Measurements from ENCODE around the gene KRTAP13-1. TPM values are rescaled to one million over a fixed set of nuclear protein-coding genes. Genes with fewer than 3 reads are reported as not detected.

Gene KRTAP13-1, protein sequence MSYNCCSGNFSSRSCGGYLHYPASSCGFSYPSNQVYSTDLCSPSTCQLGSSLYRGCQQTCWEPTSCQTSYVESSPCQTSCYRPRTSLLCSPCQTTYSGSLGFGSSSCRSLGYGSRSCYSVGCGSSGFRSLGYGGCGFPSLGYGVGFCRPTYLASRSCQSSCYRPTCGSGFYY
- not detected for total RNA-seq
- long read RNA-seq = 0 reads

DNA sequence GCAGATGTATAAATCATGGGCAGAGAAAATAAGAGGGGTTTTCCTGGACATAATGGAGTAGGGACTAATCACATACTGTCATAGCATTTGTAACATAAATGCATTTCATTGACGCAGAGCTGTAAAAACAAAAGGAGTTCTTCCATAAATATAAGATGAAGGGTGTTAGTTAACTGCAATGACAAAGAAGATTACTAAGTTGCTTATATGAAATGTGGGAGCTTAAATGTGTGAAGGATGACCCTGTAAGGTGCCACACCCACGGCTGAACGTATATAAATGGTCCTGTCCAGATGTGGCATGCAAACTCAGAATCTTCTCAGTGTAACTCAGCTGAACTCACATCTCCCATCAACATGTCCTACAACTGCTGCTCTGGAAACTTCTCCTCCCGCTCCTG, at the start of gene KRTAP13-1:
Gene KRTAP13-1 (plus strand): TSS at position 301 of the 400 bp plus-strand sequence. CDS start 56 bp downstream, at position 357.
- intact Hi-C loops (cut with DNase I) = no loop called here
- ATAC-seq (no peak), DNase-seq (ENCODE audit: missing footprints) (no peak)

DNA sequence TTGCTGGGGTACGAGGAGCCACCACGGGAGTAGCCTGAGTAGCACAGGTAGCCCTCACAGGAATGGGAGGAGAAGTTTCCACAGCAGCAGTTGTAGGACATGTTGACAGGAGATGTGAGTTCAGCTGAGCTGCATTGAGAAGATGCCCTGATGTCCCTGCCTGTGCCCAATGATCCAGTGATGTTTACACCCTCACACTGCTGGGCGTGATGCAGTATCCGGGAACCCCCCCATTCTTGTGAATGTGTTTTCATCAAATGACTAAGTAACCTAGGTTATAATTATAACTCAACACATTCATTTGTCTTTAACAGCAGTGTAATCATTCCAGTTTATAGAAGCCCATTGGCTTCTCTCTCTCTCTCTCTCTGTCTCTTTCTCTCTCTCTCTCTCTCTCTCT, 47.3 kb upstream of the KRTAP13-1 start, which contains the start of gene KRTAP23-1:
Gene KRTAP23-1 (minus strand): TSS at position 101 of the 400 bp plus-strand sequence. CDS start 0 bp downstream, at position 101.
- intact Hi-C loops (cut with DNase I) = loop anchor here (10.0 kb wide), 1 partner anchor 386 kb away; no protein-coding TSS in a partner anchor
- no peak for DNase-seq (ENCODE audit: missing footprints)
- ATAC-seq = no peak

DNA sequence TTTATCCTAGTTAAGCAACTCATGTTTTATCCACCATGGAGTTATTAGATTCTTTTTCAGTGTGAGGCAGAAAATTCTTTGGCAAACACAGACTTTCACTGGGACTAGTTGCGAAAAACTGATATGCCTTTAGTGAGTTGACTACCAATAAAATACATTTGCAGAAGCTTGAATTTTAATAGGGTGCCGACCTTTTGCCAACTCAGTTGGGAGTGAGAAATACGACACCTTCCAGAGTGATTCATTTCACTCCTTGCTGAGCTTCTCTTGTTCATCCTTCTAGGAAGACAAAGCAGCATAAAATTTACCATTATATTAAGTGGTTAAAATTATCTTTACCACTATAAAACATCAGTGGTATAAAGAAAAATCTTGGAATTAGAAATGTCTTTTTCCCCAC, 46.3 kb upstream of the KRTAP13-1 start:
- ATAC-seq (no peak), DNase-seq (ENCODE audit: missing footprints) (no peak)
- intact Hi-C loops (cut with DNase I) = loop anchor here (10.0 kb wide), 1 partner anchor 385 kb away; no protein-coding TSS in a partner anchor

DNA sequence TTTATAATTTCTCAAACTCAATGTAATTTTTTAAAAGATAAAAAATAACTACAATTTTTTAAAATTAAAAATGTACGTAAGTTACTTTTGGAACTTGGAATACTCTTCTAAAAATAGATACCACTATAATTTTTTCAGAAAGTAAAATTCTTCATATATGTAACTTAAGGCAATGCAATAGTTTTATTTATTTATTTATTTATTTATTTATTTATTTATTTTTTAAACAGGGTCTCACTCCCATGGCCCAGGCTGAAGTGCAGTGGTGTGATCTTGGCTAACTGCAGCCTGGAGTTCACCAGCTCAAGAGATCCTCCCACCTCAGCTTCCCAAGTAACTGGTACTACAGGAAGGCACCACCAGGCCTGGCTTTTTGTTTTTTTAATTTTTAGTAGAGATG, 44.3 kb upstream of the KRTAP13-1 start:
- ATAC-seq (no peak), DNase-seq (ENCODE audit: missing footprints) (no peak)
- intact Hi-C loops (cut with DNase I) = no loop called here

DNA sequence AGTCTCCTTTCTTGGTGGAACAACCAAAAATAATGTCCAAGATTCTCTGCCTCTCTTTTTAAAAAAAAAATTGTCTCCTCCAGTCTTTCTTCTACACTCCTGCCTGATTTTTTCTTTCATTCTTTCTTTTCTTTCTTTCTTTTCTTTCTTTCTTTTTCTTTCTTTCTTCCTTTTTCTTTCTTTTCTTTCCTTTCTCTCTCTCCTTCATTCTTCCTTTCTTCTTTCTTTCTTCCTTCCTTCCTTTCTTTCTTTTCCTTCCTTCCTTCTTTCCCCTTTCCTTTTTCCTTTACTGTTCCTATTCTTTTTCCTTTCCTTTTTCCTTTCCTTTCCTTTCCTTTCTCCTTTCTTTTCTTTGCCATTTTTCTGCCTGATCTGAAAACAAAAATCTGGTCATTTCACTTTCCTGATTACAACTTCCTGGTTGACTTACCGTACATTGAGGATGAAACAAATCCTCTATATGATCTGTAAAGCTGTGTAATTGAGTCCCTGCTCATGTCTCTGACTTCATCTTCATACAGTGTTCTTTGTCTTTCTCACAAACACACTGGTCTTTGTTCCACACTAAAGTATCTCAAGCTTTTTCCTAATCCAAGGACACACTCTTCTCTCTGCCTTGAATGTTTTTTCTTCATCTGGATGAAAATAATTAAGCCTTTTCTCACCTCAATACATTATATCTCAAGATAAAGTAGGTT, 41.4 kb upstream of the KRTAP13-1 start:
- ATAC-seq (no peak), DNase-seq (ENCODE audit: missing footprints) (no peak)
- intact Hi-C loops (cut with DNase I) = no loop called here

DNA sequence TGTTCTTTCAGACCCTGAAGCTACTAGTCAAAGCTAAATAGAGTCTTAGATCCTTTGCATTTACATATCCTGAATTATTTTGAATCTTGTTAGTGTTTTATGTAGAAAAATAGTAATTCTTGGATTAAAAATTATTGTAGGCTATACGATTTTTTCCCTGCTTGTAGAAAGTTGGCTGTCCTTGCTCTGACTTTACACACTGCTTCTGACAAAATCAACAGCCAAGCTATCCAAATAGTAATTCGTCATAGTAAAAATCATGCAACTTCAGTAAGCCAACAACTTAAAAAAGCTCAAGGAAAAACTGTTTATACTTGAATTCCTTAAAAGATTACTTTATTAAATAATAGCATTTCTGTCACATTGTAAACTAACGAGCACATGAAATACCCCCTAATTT, 39.9 kb upstream of the KRTAP13-1 start:
- intact Hi-C loops (cut with DNase I) = no loop called here
- DNase-seq (ENCODE audit: missing footprints) = no peak
- no peak for ATAC-seq

DNA sequence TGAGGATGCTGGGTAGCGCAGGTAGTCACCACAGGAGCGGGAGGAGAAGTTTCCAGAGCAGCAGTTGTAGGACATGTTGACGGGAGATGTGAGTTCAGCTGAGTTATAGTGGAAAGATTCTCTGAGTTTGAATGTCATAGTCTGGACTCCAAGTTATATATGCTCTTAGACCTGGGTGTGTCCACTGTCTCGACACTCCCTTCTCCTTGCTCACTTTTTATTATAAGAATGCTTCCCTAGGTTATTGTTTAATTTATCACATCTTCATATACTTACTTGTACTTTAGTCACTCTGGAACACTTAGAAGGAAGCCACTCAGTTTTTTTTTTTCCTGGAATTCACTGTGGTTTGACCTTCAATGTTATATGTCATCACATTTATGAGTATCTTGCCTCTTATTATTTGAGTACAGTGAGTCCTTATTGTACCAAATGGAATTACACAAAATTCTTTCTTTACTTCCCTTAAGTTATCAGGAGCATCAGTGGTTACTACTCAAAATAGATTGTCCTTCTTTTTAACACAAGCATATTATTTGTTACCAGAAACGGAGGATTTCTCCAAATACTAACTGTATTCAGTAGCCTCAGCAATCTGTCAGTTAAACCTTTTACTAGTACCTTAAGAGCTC, 23.6 kb upstream of the KRTAP13-1 start, which contains the start of gene KRTAP13-2:
Gene KRTAP13-2 (minus strand): TSS at position 133 of the 632 bp plus-strand sequence. CDS start 58 bp downstream, at position 75.
- intact Hi-C loops (cut with DNase I) = no loop called here
- ATAC-seq (no peak), DNase-seq (ENCODE audit: missing footprints) (no peak)

DNA sequence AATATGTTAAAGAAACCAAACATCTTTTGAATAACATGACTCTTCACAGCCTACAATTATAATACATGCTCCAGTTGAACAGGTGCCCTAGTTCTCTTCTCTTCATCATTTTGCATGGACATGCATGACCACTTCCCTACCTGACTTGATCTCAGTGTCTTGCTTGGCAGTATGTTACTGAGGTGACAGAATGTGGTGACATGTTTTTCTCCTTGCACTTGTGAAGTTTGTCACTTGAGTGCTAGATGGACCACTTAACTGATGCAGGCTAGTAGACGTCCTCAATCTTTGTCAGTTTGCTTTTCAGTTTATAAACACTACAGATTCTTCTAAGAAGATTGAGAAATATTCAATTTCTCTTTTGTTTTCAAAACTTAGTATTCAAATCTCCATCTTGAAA, 13.6 kb upstream of the KRTAP13-1 start:
- ATAC-seq (no peak), DNase-seq (ENCODE audit: missing footprints) (no peak)
- intact Hi-C loops (cut with DNase I) = no loop called here

DNA sequence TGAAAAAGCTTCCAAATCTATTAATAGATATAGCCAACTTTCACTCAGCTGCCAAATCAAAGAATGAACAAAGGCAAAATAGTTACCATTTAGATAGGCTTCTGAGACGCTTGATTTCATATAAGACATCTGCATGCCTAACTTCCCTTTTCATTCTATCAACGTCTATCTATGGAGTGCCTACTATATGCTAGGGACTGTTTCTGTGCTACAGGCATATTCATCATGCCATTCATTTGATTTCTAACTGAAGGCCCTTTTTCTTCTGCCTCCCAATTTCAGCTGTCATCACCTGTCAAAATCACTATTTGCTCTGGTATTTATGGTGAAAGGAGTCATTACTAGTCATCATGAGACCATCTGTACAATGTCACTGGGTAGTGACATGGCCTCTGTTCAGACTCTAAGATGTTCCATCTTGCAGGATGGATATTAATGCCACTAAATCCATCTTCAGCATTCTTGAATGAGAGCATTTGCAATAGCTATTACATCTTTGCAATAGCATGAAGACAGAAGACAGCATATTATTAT, 4.3 kb upstream of the KRTAP13-1 start:
- intact Hi-C loops (cut with DNase I) = no loop called here
- DNase-seq (ENCODE audit: missing footprints) (no peak), ATAC-seq (no peak)

DNA sequence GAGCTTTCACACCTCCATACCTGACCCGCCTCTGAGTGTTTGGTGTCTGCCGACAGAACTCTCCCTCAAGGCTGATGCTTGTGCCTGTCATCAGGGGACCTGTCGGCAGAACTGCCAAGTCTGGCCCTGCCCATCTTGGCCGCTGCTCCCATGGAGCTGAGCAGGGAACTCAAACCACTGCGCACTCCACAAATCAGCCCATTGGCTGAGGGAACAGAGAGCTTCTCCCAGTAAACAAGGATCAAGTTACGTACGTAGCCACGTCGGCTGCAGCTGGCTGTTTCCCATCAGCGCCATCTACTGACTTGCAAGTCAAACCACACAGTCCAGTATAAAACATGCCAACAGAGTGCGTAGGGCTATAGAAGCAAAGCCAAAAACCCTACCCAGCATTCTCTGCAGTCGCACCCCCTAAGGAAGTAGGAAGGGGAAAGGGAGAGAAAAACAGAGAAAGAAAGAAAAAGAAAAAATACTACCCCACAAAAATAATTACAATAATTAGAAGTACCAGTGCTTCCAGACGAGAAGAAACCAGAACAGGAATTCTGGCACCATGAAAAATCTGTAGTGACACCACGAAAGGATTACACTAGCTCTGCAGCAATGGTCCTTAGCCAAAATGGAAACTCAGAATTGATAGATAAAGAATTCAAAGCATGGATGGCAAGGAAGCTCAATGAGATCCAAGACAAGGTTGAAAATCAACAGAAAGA, 13.1 kb downstream of the KRTAP13-1 start:
- ATAC-seq (peak; percentile 67), DNase-seq (ENCODE audit: missing footprints) (no peak)
- intact Hi-C loops (cut with DNase I) = no loop called here

DNA sequence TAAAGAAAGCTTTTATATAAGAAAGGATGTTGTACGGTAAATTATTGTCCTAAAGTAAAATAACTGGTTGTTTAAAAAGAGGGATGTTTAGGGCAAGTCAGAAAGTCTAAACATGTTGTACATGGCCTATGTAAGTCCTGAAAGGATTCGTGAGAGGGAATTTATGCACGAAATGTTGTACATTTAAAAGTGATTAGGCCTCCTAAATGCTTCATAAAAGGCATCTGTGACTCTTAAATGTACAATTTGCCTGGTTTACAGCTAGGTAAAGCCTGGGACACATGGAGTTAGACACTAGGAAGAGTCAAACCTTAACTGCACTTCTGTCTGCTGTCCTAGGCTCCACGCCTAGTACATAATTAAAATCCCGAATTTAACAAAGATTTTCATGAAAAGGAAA, 20.2 kb downstream of the KRTAP13-1 start:
- no peak for DNase-seq (ENCODE audit: missing footprints)
- intact Hi-C loops (cut with DNase I) = no loop called here

DNA sequence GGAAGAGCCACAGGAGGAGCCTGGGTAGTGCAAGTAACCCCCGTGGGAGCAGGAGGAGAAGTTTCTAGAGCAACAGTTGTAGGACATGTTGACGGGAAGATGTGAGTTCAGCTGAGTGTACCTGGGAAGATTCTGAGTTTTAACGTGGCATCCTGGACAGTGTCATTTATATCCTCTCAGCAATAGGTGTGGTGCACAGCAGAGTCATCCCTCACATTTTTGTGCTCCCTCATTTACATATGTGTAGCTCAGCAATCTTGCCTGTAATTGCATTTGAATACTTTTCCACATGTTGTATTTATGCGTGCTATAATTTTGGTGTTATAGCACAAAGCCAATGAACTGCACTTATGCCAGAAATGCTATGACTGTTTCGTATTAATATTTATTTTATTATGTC, 30.0 kb downstream of the KRTAP13-1 start, which contains the start of gene KRTAP13-3:
Gene KRTAP13-3 (minus strand): TSS at position 101 of the 400 bp plus-strand sequence. CDS start 14 bp downstream, at position 87.
- DNase-seq (ENCODE audit: missing footprints) = no peak
- intact Hi-C loops (cut with DNase I) = no loop called here
- no peak for ATAC-seq

More for the DNA sequence above, 20.2 kb downstream of the KRTAP13-1 start:
- no peak for ATAC-seq

DNA sequence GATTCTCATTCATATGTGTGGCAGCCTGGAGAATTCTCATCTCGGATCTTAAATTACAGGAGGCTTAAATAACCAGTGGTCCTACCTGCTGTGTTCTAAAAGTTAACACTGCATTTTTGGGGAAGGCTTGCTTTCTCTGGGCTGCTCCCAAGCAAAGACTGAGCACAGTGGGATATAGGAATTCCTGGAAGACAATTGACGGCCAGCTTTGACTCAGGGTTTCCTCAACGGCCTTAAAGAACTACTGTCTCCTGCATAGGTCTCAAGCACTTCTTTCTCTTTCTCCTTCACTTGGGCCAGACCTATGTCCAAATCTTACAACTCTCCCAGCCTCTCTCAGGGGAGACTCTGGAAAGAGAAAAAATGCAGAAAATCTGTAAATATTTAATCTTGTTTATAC, 30.9 kb downstream of the KRTAP13-1 start:
- intact Hi-C loops (cut with DNase I) = no loop called here
- no peak for DNase-seq (ENCODE audit: missing footprints)
- no peak for ATAC-seq

DNA sequence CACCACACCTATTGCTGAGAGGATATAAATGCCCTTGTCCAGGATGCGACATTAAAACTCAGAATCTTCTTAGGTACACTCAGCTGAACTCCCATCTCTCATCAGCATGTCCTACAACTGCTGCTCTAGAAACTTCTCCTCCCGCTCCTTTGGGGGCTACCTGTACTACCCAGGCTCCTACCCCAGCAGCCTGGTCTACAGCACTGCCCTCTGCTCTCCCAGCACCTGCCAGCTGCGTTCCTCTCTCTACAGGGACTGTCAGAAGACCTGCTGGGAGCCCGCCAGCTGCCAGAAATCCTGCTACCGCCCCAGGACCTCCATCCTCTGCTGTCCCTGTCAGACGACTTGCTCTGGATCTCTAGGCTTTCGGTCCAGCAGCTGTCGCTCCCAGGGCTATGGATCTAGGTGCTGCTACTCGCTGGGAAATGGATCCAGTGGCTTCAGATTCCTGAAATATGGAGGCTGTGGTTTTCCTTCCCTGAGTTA, 34.4 kb downstream of the KRTAP13-1 start, which contains the start of gene KRTAP13-4:
Gene KRTAP13-4 (plus strand): TSS at position 51 of the 486 bp plus-strand sequence. CDS start 56 bp downstream, at position 107.
- ATAC-seq = no peak
- DNase-seq (ENCODE audit: missing footprints) = no peak
- intact Hi-C loops (cut with DNase I) = no loop called here

DNA sequence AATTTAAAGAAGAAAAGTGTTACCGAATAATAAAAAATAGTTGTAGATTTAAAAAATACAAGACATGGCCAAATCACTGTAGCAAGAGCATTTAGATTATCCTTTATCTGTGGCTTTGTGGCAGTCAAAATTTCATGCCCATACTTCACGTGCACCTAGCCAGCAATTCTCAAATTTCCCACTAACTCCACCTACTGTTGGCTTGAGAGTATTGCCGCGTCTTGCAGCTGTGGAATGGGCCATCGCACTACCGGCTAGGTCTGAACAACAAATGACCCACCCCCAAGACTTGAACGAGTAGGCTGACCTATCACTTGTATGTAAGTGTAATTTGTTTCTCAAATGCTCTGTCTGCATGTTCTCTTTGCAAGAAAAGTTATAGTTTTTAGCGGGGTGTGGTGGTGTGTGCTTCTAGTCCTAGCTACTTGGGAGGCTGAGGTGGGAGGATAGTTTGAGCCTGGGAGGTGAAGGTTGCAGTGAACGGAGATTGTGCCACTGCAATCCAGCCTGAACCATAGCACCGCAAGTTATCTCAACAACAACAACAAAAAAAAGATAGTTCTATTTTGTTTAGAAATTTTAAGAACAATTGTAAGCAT, 38.3 kb downstream of the KRTAP13-1 start:
- ATAC-seq = peak; percentile 26

DNA sequence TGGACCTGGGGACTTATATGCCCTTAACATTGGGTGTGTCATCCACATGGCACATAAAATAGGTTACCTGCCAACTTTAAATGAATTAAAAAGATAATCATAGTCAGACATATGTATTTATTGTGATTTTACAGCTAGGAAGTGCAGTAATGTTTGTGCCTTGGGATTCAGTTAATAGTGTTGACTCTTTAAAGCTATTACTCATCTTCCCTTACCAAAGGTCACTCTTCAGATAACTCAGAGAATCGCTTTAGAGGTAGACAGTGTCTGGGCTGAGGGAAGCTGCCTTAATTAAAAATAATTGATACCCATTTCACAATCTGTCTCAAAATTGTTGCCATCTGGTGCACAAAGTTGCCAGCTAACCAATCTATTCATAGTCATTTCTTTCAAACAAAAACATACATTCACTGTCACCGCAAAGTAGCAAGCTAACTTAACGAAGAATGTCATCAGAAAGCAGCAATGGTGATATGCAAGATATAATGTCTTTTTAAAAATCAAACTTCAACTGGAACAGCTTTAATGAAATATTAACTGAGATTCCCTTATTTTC, 41.3 kb downstream of the KRTAP13-1 start:
- ATAC-seq (no peak), DNase-seq (ENCODE audit: missing footprints) (no peak)
- intact Hi-C loops (cut with DNase I) = no loop called here

More for the DNA sequence above, 38.3 kb downstream of the KRTAP13-1 start:
- no peak for DNase-seq (ENCODE audit: missing footprints)
- intact Hi-C loops (cut with DNase I) = no loop called here

DNA sequence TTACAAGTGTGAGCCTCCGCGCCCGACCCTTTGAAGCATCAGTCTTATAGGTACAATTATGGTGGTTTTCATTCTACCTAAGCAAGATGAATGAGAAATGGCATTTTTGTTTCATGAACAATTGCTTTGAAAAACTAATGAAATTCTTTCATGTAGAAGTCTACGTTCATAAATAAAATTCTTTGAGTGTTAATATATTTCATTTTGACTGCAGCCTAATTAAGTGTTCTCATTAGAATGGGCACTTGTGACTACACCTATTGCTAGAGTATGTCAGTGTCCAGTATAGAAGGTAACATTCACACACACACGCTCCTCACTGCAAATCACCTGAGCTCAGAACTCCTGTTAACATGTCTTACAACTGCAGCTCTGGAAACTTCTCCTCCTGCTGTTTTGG, 44.1 kb downstream of the KRTAP13-1 start, which contains the start of gene KRTAP15-1:
Gene KRTAP15-1 (plus strand): TSS at position 301 of the 400 bp plus-strand sequence. CDS start 53 bp downstream, at position 354.
- ATAC-seq (no peak), DNase-seq (ENCODE audit: missing footprints) (no peak)
- intact Hi-C loops (cut with DNase I) = loop anchor here (5.0 to 10.0 kb wide), 2 partner anchors 292 to 645 kb away; no protein-coding TSS in a partner anchor
